Endothelial cell of umbilical vein (primary cell): ENCODE results near the gene DGKI. TPM values are rescaled to one million over a fixed set of nuclear protein-coding genes. Genes with fewer than 3 reads are reported as not detected.

ENCODE experiments used
- BruUV-seq: library from RNA; stranded (reverse); fragments of 400-500 nt; replicated peaks from 2 replicates; lab custom pipeline; 2021; lab: Mats Ljungman, UMichigan
- CTCF ChIA-PET: fragments of 300-600, 350-600 bp; sonication (Branson Sonifier 250); formaldehyde crosslinking; loops from one replicate; lab custom pipeline; 2021; ENCODE audit warnings: antibody characterized with exemption, inconsistent platforms; lab: Charles Lee
- POLR2A ChIA-PET: fragments of 300-600, 350-600 bp; sonication (Branson Sonifier 250); formaldehyde crosslinking; loops from one replicate; lab custom pipeline; 2021; ENCODE audit warnings: antibody characterized with exemption, inconsistent platforms; lab: Charles Lee
- DNase-seq: peaks from one replicate; pipeline ENCODE4 v3.0.0-alpha.2; 2011; ENCODE audit warnings: low read depth, low spot score
- FAIRE-seq: peaks from 2 replicates; lab custom pipeline; 2011; peaks lifted over from hg19 to GRCh38; lab: Jason Lieb, UNC
- H2AFZ ChIP-seq: 2 replicates; pipeline ENCODE4 v1.6.0; 2012; ENCODE audit warnings: low read depth, low read length, control low read depth, inconsistent platforms
- H3K27ac ChIP-seq: 2 replicates; pipeline ENCODE4 v1.5.1; 2011; ENCODE audit warnings: low read depth, mild to moderate bottlenecking, control low read depth, low read length, moderate library complexity; ENCODE audit not compliant: insufficient read depth
- H3K27me3 ChIP-seq, 2 experiments: 2 replicates each; pipeline versions ENCODE4 v1.6.0 to v1.6.1; 2011; ENCODE audit warnings: low read length in 2 of 2, mixed read lengths in 1 of 2; ENCODE audit not compliant: control insufficient read depth in 2 of 2, insufficient read depth in 2 of 2
- H3K36me3 ChIP-seq, 2 experiments: 2 replicates in 1 of 2; 3 replicates in 1 of 2; pipeline ENCODE4 v1.5.1; 2011; ENCODE audit warnings: low read length in 2 of 2, mild to moderate bottlenecking in 1 of 2, moderate library complexity in 1 of 2; ENCODE audit not compliant: control insufficient read depth in 2 of 2, insufficient read depth in 2 of 2; ENCODE audit errors: extremely low read depth in 1 of 2
- H3K4me1 ChIP-seq: 3 replicates; pipeline ENCODE4 v1.5.1; 2011; ENCODE audit warnings: mild to moderate bottlenecking, low read length; ENCODE audit not compliant: control insufficient read depth, insufficient read depth; ENCODE audit errors: extremely low read depth
- H3K4me2 ChIP-seq: 2 replicates; pipeline ENCODE4 v1.6.1; 2011; ENCODE audit warnings: low read length, control low read depth, mixed read lengths; ENCODE audit not compliant: insufficient read depth
- H3K4me3 ChIP-seq, 3 experiments: fragments of 200-600 bp in 1 of 3; sonication (generic), shearing (Covaris generic) in 1 of 3; replicated peaks in 1 of 3; 2 replicates each; pipeline ENCODE4 v1.5.1; 2011 to 2016; ENCODE audit warnings: control low read depth in 3 of 3, low read length in 3 of 3, mild to moderate bottlenecking in 2 of 3, inconsistent platforms in 1 of 3, low read depth in 1 of 3, moderate library complexity in 1 of 3; ENCODE audit not compliant: insufficient read depth in 1 of 3
- H3K79me2 ChIP-seq: 2 replicates; pipeline ENCODE4 v1.6.0; 2012; ENCODE audit warnings: low read length, inconsistent platforms; ENCODE audit not compliant: control insufficient read depth, insufficient read depth
- H3K9ac ChIP-seq: replicated peaks from 2 replicates; pipeline ENCODE3; 2011; ENCODE audit warnings: low read length, control low read depth; ENCODE audit not compliant: insufficient read depth; ENCODE audit errors: extremely low read depth
- H3K9me1 ChIP-seq: replicated peaks from 3 replicates; pipeline ENCODE4 v1.6.0; 2011; ENCODE audit warnings: mild to moderate bottlenecking, low read length; ENCODE audit not compliant: control insufficient read depth, insufficient read depth; ENCODE audit errors: extremely low read depth
- H3K9me3 ChIP-seq: replicated peaks from 2 replicates; pipeline ENCODE4 v1.5.1; 2012; ENCODE audit warnings: low read length, inconsistent platforms; ENCODE audit not compliant: control insufficient read depth, insufficient read depth
- H4K20me1 ChIP-seq: replicated peaks from 2 replicates; pipeline ENCODE3; 2011; ENCODE audit warnings: mild to moderate bottlenecking, low read length; ENCODE audit not compliant: control insufficient read depth, insufficient read depth; ENCODE audit errors: extremely low read depth
- CTCF ChIP-seq, 2 donors: IDR thresholded peaks; 1 replicate in 1 of 2; 2 replicates in 1 of 2; pipeline ENCODE4 v1.5.1; 2011; ENCODE audit warnings: low read length in 2 of 2, mild to moderate bottlenecking in 2 of 2, moderate library complexity in 2 of 2, control low read depth in 1 of 2, inconsistent platforms in 1 of 2, low read depth in 1 of 2; ENCODE audit not compliant: insufficient read depth in 1 of 2; ENCODE audit errors: extremely low read depth in 1 of 2
- GATA2 ChIP-seq: IDR thresholded peaks from 2 replicates; pipeline ENCODE4 v1.7.0; 2011; ENCODE audit warnings: low read depth, mild to moderate bottlenecking, moderate library complexity, mixed read lengths, low read length; ENCODE audit not compliant: insufficient read length, insufficient read depth
- JUN ChIP-seq: IDR thresholded peaks from 2 replicates; pipeline ENCODE4 v1.6.1; 2011; ENCODE audit warnings: borderline replicate concordance, low read depth; ENCODE audit not compliant: insufficient read length, insufficient read depth
- MYC ChIP-seq: IDR thresholded peaks from one replicate; pipeline ENCODE4 v1.6.1; 2011; ENCODE audit warnings: mild to moderate bottlenecking, low read depth, low read length
- POLR2A ChIP-seq: IDR thresholded peaks from 2 replicates; pipeline ENCODE4 v1.6.1; 2012; ENCODE audit warnings: low read depth, mild to moderate bottlenecking, control low read depth, low read length
- POLR2AphosphoS5 ChIP-seq: IDR thresholded peaks from 2 replicates; pipeline ENCODE4 v1.6.1; 2012; ENCODE audit warnings: low read depth, mild to moderate bottlenecking, control low read depth, low read length, moderate library complexity; ENCODE audit not compliant: insufficient read depth
- dilution Hi-C: fragments of 300-500 bp; cut with MboI; formaldehyde crosslinking; loops from one replicate; pipeline ENCODE4 v1.15.0; 2019; ENCODE audit warnings: low sequenced_read_pairs; ENCODE audit not compliant: extremely low pct_ligation_motif_present
- intact Hi-C: fragments of 100-400 bp; cut with micrococcal nuclease; formaldehyde crosslinking; loops from one replicate; pipeline ENCODE4 v1.10.0; 2022
- polyA plus RNA-seq, 4 experiments: library from polyadenylated mRNA; depleted of rRNA in 3 of 4; stranded (reverse) in 3 of 4; unstranded in 1 of 4; fragments of >200 nt; gene quantifications; 2 replicates each; pipeline versions ENCODE4 v1.2.1 to v1.2.3, GENCODE V29; 2011 to 2012; ENCODE audit warnings: missing spikeins in 1 of 4
- total RNA-seq: library from RNA; stranded (reverse); gene quantifications from 2 replicates; pipeline ENCODE4 v1.2.3, GENCODE V29; 2021

DGKI gene
- total and polyA plus RNA-seq, 2 donors (not counting 3 experiments of a cell fraction or from before 2014, with no cell fraction given), result 0.11 to 0.51 TPM

GRCh38 chr7:137804836-137805235 is 41.9 kb downstream of the DGKI start:
- no peaks in the 10 kb centered on the region for H3K36me3 ChIP-seq
- no peak overlapping the region for H2AFZ ChIP-seq
- H3K9me3 ChIP-seq, result no peaks in the 10 kb centered on the region
- TF ChIP-seq POLR2AphosphoS5 (no peak), CTCF (IDR thresholded peaks at IDR 0.05; ENCODE audit: extremely low read depth in 1 of 2, insufficient read depth in 1 of 2, low read depth in 1 of 2, low read length in 2 of 2) (no peak), JUN (no peak), MYC (no peak), GATA2 (no peak), POLR2A (no peak)
- no peaks in the 10 kb centered on the region for H4K20me1 ChIP-seq
- H3K9ac ChIP-seq, result no peak overlapping the region
- no peaks in the 10 kb centered on the region for H3K27me3 ChIP-seq
- no TSS peak for BruUV-seq
- dilution Hi-C loops (no loop called here), intact Hi-C loops (no loop called here)
- no peak for FAIRE-seq
- DNase-seq, result no peak
- H3K79me2 ChIP-seq, result no peaks in the 10 kb centered on the region
- CTCF ChIA-PET, result interaction anchor here (1.7 kb wide), 1 partner anchor 10 kb away, joined by 4 read pairs; no protein-coding TSS in a partner anchor
- no peak overlapping the region for H3K27ac ChIP-seq
- no peaks in the 10 kb centered on the region for H3K9me1 ChIP-seq
- H3K4me3 ChIP-seq, result no peak overlapping the region
- no peak overlapping the region for H3K4me2 ChIP-seq
- POLR2A ChIA-PET, result no interaction called here
- H3K4me1 ChIP-seq, result peaks cover 9% of the 10 kb centered on the region
